GM23338 (cell line): Measurements from ENCODE around the gene COL5A2. TPM values are rescaled to one million over a fixed set of nuclear protein-coding genes. Genes with fewer than 3 reads are reported as not detected.

Source experiments
- ATAC-seq: fragments of 200-7000 bp; cut with Tn5 transposase; 3 replicates; pipeline ENCODE4 v1.9.1; 2020
- DNase-seq: peaks from one replicate; pipeline ENCODE4 v3.0.0-alpha.2; 2015; ENCODE audit warnings: low spot score
- H2AFZ ChIP-seq: fragments of 200-600 bp; sonication (generic); 2 replicates; pipeline ENCODE4 v1.8.0; 2016; ENCODE audit warnings: antibody characterized with exemption, mild to moderate bottlenecking, moderate library complexity
- H3F3A ChIP-seq: fragments of 200-600 bp; sonication (generic); replicated peaks from 2 replicates; pipeline ENCODE4 v1.8.0; 2017; ENCODE audit warnings: antibody characterized with exemption, mixed run types, low read depth
- H3K27ac ChIP-seq: fragments of 200-600 bp; sonication (generic); 2 replicates; pipeline ENCODE4 v1.6.1; 2016; ENCODE audit warnings: low read depth
- H3K27me3 ChIP-seq: fragments of 200-600 bp; sonication (generic); 2 replicates; pipeline ENCODE4 v1.8.0; 2016; ENCODE audit warnings: mild to moderate bottlenecking, mixed run types, moderate library complexity; ENCODE audit not compliant: insufficient read depth
- H3K36me3 ChIP-seq: fragments of 200-600 bp; sonication (generic); 2 replicates; pipeline ENCODE4 v1.8.0; 2016; ENCODE audit warnings: mild to moderate bottlenecking; ENCODE audit not compliant: insufficient read depth
- H3K4me1 ChIP-seq: fragments of 200-600 bp; sonication (generic); 2 replicates; pipeline ENCODE4 v1.8.0; 2016; ENCODE audit warnings: mild to moderate bottlenecking, moderate library complexity; ENCODE audit not compliant: insufficient read depth
- H3K4me2 ChIP-seq: fragments of 200-600 bp; sonication (generic); 2 replicates; pipeline ENCODE4 v1.7.1; 2017; ENCODE audit warnings: mixed run types
- H3K4me3 ChIP-seq: fragments of 200-600 bp; sonication (generic); 2 replicates; pipeline ENCODE4 v1.6.1; 2016; ENCODE audit warnings: mixed run types
- H3K79me2 ChIP-seq: fragments of 200-600 bp; sonication (generic); replicated peaks from 2 replicates; pipeline ENCODE4 v1.8.0; 2017; ENCODE audit warnings: mild to moderate bottlenecking; ENCODE audit not compliant: insufficient read depth
- H3K9me2 ChIP-seq: fragments of 200-600 bp; sonication (generic); 2 replicates; pipeline ENCODE4 v1.8.0; 2017; ENCODE audit not compliant: insufficient read depth
- H4K20me1 ChIP-seq: fragments of 200-600 bp; sonication (generic); replicated peaks from 2 replicates; pipeline ENCODE4 v1.8.0; 2017; ENCODE audit warnings: mild to moderate bottlenecking; ENCODE audit not compliant: insufficient read depth
- H3K27ac Mint-ChIP-seq: 2 replicates; pipeline ENCODE4 v1.8.0; 2020; ENCODE audit warnings: inconsistent platforms, mild to moderate bottlenecking, moderate library complexity, mixed read lengths
- H3K27me3 Mint-ChIP-seq: 3 replicates; pipeline ENCODE4 v1.8.0; 2022; ENCODE audit warnings: low read depth, mild to moderate bottlenecking, moderate library complexity, mixed read lengths, inconsistent platforms; ENCODE audit not compliant: insufficient read depth, poor library complexity
- H3K36me3 Mint-ChIP-seq: 3 replicates; pipeline ENCODE4 v1.8.0; 2021; ENCODE audit warnings: low read depth, mild to moderate bottlenecking, inconsistent platforms, moderate library complexity, mixed read lengths
- H3K4me1 Mint-ChIP-seq: 3 replicates; pipeline ENCODE4 v1.8.0; 2020; ENCODE audit warnings: mild to moderate bottlenecking, inconsistent platforms, mixed read lengths
- H3K4me3 Mint-ChIP-seq: 3 replicates; pipeline ENCODE4 v1.8.0; 2021; ENCODE audit warnings: moderate library complexity, mild to moderate bottlenecking, inconsistent platforms, mixed read lengths
- H3K9me3 Mint-ChIP-seq: 3 replicates; pipeline ENCODE4 v1.8.0; 2020; ENCODE audit warnings: moderate library complexity, mild to moderate bottlenecking, inconsistent platforms, mixed read lengths
- CREB1 ChIP-seq: fragments of 250-450 bp; sonication (Bioruptor Pico); IDR thresholded peaks from 2 replicates; pipeline ENCODE4 v1.5.0; 2020; ENCODE audit warnings: low read depth, mild to moderate bottlenecking, moderate library complexity
- CTCF ChIP-seq, 2 experiments: fragments of 200-600 bp in 1 of 2; sonication (generic) in 1 of 2; conservative IDR thresholded peaks; 2 replicates each; pipeline versions ENCODE4 v1.5.1 to v1.6.1; 2016 to 2017; ENCODE audit warnings: antibody characterized with exemption in 2 of 2, low read depth in 2 of 2, mild to moderate bottlenecking in 2 of 2, moderate library complexity in 1 of 2
- ETS1 ChIP-seq: IDR thresholded peaks from 2 replicates; pipeline ENCODE4 v1.6.1; 2016; ENCODE audit warnings: antibody characterized with exemption
- EZH2 ChIP-seq: fragments of 200-600 bp; sonication (generic); IDR thresholded peaks from one replicate; pipeline ENCODE4 v1.8.0; 2017; ENCODE audit warnings: antibody characterized with exemption, mild to moderate bottlenecking, low read depth; ENCODE audit not compliant: unreplicated experiment
- EZH2phosphoT487 ChIP-seq: fragments of 200-600 bp; sonication (generic); IDR thresholded peaks from one replicate; pipeline ENCODE4 v1.8.1; 2018; ENCODE audit warnings: antibody characterized with exemption; ENCODE audit not compliant: unreplicated experiment
- JUNB ChIP-seq: IDR thresholded peaks from one replicate; pipeline ENCODE4 v1.6.1; 2016; ENCODE audit warnings: antibody characterized with exemption; ENCODE audit not compliant: unreplicated experiment
- POLR2AphosphoS5 ChIP-seq: IDR thresholded peaks from 2 replicates; pipeline ENCODE4 v1.6.1; 2016; ENCODE audit warnings: antibody characterized with exemption, low read depth
- REST ChIP-seq: IDR thresholded peaks from one replicate; pipeline ENCODE4 v1.6.1; 2018; ENCODE audit warnings: antibody characterized with exemption; ENCODE audit not compliant: unreplicated experiment
- ZNF114 ChIP-seq: fragments of 250-450 bp; sonication (Bioruptor Pico); IDR thresholded peaks from 2 replicates; pipeline ENCODE4 v1.5.0; 2020; ENCODE audit warnings: mild to moderate bottlenecking, moderate library complexity
- ZNF331 ChIP-seq: fragments of 250-450 bp; sonication (Bioruptor Pico); IDR thresholded peaks from 2 replicates; pipeline ENCODE4 v1.5.0; 2020; ENCODE audit warnings: low read depth, mild to moderate bottlenecking, moderate library complexity
- ZNF462 ChIP-seq: fragments of 250-450 bp; sonication (Bioruptor Pico); IDR thresholded peaks from 2 replicates; pipeline ENCODE4 v1.5.0; 2020; ENCODE audit warnings: mild to moderate bottlenecking, moderate library complexity
- polyA plus RNA-seq: library from polyadenylated mRNA; unstranded; fragments of >200 nt; fragmentation: Nextera tagmentation; extraction: Ambion mirVana; gene quantifications from 2 replicates; pipeline ENCODE4 v1.2.1, GENCODE V29; 2016
- total RNA-seq: library from RNA; depleted of rRNA; stranded (reverse); fragments of >200 nt; shearing (Covaris generic); gene quantifications from 2 replicates; pipeline ENCODE4 v1.2.3, GENCODE V29; 2014

The COL5A2 gene
- total and polyA plus RNA-seq, 2 experiments from 2014 or later, result 6.7 to 19.7 TPM

GRCh38 chr2:189176516-189176915 is 3.0 kb downstream of the COL5A2 start (continued):
- TF ChIP-seq REST (no peak), CREB1 (CRISPR knock-in tag) (no peak), ETS1 (no peak), EZH2 (no peak), POLR2AphosphoS5 (no peak), JUNB (no peak), CTCF (conservative IDR thresholded peaks at IDR 0.05; ENCODE audit: low read depth in 2 of 2) (no peak), ZNF331 (CRISPR knock-in tag) (no peak), EZH2phosphoT487 (no peak), ZNF114 (CRISPR knock-in tag) (no peak)

GRCh38 chr2:189175869-189176433 is 3.6 kb downstream of the COL5A2 start:
- peaks cover 34% of the 10 kb centered on the region for H3K4me1 Mint-ChIP-seq
- H3F3A ChIP-seq, result no peaks in the 10 kb centered on the region
- H3K27me3 ChIP-seq, result no peaks in the 10 kb centered on the region
- peaks cover 6% of the 10 kb centered on the region; the same call in 1 of the 2 replicates for H3K79me2 ChIP-seq
- H3K36me3 Mint-ChIP-seq, result no peaks in the 10 kb centered on the region
- no peak overlapping the region for H3K4me3 ChIP-seq
- H3K27me3 Mint-ChIP-seq, result peaks cover 3% of the 10 kb centered on the region
- H3K27ac Mint-ChIP-seq, result no peak overlapping the region
- no peaks in the 10 kb centered on the region for H3K36me3 ChIP-seq
- ATAC-seq (no peak), DNase-seq (no peak)
- no peaks in the 10 kb centered on the region for H4K20me1 ChIP-seq
- H2AFZ ChIP-seq, result no peak overlapping the region
- H3K9me2 ChIP-seq, result no peaks in the 10 kb centered on the region
- no peak overlapping the region for H3K4me2 ChIP-seq
- no peak overlapping the region for H3K27ac ChIP-seq
- H3K4me3 Mint-ChIP-seq, result no peak overlapping the region
- no peaks in the 10 kb centered on the region for H3K9me3 Mint-ChIP-seq
- peaks cover 27% of the 10 kb centered on the region for H3K4me1 ChIP-seq
- TF ChIP-seq EZH2 (no peak), ZNF462 (CRISPR knock-in tag) (no peak), JUNB (no peak), ETS1 (no peak), EZH2phosphoT487 (no peak)
